ENCODE data around the gene GMDS.

Gene GMDS

DNA sequence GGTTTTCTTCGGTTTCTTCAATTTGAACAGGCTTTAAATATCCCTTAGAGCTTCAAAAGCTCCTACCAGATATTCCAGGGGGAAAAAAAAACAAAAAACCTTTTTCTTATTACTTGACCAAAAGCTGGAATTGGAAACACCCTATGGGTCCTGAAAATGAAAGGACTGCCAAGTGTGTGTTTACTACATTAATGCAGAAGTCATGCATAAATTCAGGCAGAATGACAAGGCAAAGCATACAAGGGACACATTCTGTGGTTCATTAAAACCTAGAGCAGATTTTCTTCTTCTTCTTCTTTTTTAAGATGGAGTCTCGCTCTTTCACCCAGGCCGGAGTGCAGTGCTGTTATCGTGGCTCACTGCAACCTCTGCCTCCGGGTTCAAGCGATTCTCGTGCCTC, 119.1 kb downstream of the GMDS start:
- no peaks in the 10 kb centered on the region for H3K9me3 ChIP-seq (ENCODE audit: control insufficient read depth, low read length)

DNA sequence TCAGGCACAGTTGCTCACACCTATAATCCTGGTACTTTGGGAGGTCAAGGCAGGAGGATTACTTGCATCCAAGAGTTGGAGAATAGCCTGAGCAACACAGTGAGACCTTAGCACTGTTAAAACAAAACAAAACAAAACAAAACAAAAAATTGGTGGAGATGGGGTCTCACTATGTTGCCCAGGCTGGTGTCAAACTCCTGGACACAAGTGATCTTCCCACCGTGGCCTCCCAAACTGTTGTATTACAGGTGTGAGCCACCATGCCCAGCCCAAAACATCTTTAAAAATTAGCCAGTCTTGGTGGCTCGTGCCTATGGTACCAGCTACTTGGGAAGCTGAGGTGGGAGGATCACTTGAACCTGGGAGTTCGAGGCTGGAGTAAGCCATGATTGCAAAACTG, 120.2 kb downstream of the GMDS start:
- Histone ChIP-seq H3K36me3 (ENCODE audit: control insufficient read depth, insufficient read depth, low read length) (no peaks in the 10 kb centered on the region), H3K9ac (no peak overlapping the region), H3K4me2 (ENCODE audit: low read length) (no peak overlapping the region), H2AFZ (no peak overlapping the region), H3K4me3 (ENCODE audit: low read depth, low read length) (no peak overlapping the region), H3K9me3 (ENCODE audit: control insufficient read depth, low read length) (no peaks in the 10 kb centered on the region), H3K4me1 (no peaks in the 10 kb centered on the region), H3K27me3 (ENCODE audit: control insufficient read depth, insufficient read depth, low read length) (no peaks in the 10 kb centered on the region), H3K79me2 (no peaks in the 10 kb centered on the region), H3K27ac (no peak overlapping the region)
- TF ChIP-seq, protein P1, sequence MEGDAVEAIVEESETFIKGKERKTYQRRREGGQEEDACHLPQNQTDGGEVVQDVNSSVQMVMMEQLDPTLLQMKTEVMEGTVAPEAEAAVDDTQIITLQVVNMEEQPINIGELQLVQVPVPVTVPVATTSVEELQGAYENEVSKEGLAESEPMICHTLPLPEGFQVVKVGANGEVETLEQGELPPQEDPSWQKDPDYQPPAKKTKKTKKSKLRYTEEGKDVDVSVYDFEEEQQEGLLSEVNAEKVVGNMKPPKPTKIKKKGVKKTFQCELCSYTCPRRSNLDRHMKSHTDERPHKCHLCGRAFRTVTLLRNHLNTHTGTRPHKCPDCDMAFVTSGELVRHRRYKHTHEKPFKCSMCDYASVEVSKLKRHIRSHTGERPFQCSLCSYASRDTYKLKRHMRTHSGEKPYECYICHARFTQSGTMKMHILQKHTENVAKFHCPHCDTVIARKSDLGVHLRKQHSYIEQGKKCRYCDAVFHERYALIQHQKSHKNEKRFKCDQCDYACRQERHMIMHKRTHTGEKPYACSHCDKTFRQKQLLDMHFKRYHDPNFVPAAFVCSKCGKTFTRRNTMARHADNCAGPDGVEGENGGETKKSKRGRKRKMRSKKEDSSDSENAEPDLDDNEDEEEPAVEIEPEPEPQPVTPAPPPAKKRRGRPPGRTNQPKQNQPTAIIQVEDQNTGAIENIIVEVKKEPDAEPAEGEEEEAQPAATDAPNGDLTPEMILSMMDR (IDR thresholded peaks at IDR 0.05) = no peak

More for the DNA sequence above, 119.1 kb downstream of the GMDS start:
- Histone ChIP-seq H3K79me2 (no peaks in the 10 kb centered on the region), H3K9ac (no peak overlapping the region), H3K27me3 (ENCODE audit: control insufficient read depth, insufficient read depth, low read length) (no peaks in the 10 kb centered on the region), H3K4me3 (ENCODE audit: low read depth, low read length) (no peak overlapping the region), H2AFZ (no peak overlapping the region), H3K4me2 (ENCODE audit: low read length) (no peak overlapping the region), H3K36me3 (ENCODE audit: control insufficient read depth, insufficient read depth, low read length) (no peaks in the 10 kb centered on the region), H3K4me1 (no peaks in the 10 kb centered on the region), H3K27ac (no peak overlapping the region)
- TF ChIP-seq, protein P1 (IDR thresholded peaks at IDR 0.05) = no peak

DNA sequence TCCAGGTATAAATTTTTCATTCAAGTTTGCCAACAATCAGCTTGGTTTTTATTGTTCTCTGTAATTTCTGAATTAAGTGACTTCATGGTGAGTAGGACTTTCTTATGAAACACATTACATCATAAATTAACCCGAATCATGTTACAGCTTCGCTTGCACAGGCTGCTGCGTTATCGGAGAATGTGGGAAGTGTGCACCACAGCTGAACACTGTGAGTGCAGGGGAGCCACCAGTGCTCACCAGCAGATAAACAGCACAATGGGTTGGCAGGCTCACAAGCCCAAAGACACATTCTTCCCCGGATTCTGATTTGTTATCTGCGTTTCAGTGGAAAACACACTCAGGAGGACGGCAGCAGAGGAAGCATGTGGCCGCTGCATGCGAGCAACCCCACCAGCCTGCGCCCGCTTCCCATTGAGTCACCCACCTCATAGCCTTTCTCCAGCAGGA, 121.1 kb downstream of the GMDS start:
- Histone ChIP-seq H3K4me3 (ENCODE audit: low read depth, low read length) (no peak overlapping the region), H3K4me2 (ENCODE audit: low read length) (no peak overlapping the region), H3K9ac (no peak overlapping the region), H3K9me3 (ENCODE audit: control insufficient read depth, low read length) (no peaks in the 10 kb centered on the region), H3K27ac (no peak overlapping the region), H3K36me3 (ENCODE audit: control insufficient read depth, insufficient read depth, low read length) (no peaks in the 10 kb centered on the region), H3K27me3 (ENCODE audit: control insufficient read depth, insufficient read depth, low read length) (no peaks in the 10 kb centered on the region), H3K79me2 (no peaks in the 10 kb centered on the region), H2AFZ (no peak overlapping the region), H3K4me1 (no peaks in the 10 kb centered on the region)
- TF ChIP-seq, protein P1 (IDR thresholded peaks at IDR 0.05) = no peak

DNA sequence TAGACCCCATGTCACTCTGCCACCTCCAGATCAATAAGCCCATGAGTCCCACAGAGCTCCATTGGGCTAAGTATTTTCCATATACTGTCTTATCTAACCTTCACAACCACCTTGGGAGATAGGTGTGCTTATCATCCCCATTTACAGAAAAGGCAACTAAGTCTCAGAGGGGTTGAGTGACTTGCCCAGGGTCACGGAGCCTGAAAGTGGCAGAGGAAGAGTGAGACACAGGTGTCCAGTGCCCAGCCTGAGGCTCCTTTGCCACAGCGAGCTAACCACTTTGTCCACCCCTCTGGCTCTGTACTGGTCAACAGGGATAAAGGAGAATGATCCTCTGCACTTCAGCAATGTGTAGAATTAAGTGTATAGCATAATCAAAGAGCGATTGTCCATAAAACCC, 124.5 kb downstream of the GMDS start:
- H2AFZ ChIP-seq = no peak overlapping the region
- H3K36me3 ChIP-seq (ENCODE audit: control insufficient read depth, insufficient read depth, low read length) = no peaks in the 10 kb centered on the region
- TF ChIP-seq, protein P1 (IDR thresholded peaks at IDR 0.05) = no peak
- no peak overlapping the region for H3K27ac ChIP-seq
- no peaks in the 10 kb centered on the region for H3K4me1 ChIP-seq
- H3K4me3 ChIP-seq (ENCODE audit: low read depth, low read length) = no peak overlapping the region
- H3K9me3 ChIP-seq (ENCODE audit: control insufficient read depth, low read length) = no peaks in the 10 kb centered on the region
- no peak overlapping the region for H3K4me2 ChIP-seq (ENCODE audit: low read length)
- H3K79me2 ChIP-seq = no peaks in the 10 kb centered on the region
- no peaks in the 10 kb centered on the region for H3K27me3 ChIP-seq (ENCODE audit: control insufficient read depth, insufficient read depth, low read length)
- no peak overlapping the region for H3K9ac ChIP-seq

DNA sequence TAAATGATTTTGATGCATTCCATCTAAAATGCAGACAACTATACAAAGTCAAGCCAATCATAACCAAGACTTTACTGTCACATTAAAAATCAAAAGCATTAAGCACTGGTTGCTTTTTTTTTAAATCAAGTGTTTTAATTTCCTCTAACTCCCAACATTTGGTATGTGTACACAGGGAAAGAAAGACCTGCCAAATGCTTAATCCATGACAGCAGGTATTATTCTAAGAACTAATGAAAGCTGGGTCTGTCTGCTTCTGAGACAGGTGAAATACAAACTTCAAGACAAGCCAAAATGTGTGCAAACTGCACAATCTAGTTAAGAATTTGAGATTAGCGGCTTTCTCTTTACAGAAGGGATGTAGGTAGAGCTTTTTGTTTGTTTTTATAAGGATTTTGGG, 126.1 kb downstream of the GMDS start:
- no peak overlapping the region for H3K4me3 ChIP-seq (ENCODE audit: low read depth, low read length)
- no peak overlapping the region for H3K4me2 ChIP-seq (ENCODE audit: low read length)
- no peaks in the 10 kb centered on the region for H3K79me2 ChIP-seq
- H3K4me1 ChIP-seq = no peaks in the 10 kb centered on the region
- H3K27ac ChIP-seq = no peak overlapping the region
- no peak overlapping the region for H2AFZ ChIP-seq
- no peaks in the 10 kb centered on the region for H3K27me3 ChIP-seq (ENCODE audit: control insufficient read depth, insufficient read depth, low read length)
- no peaks in the 10 kb centered on the region for H3K9me3 ChIP-seq (ENCODE audit: control insufficient read depth, low read length)
- H3K36me3 ChIP-seq (ENCODE audit: control insufficient read depth, insufficient read depth, low read length) = no peaks in the 10 kb centered on the region
- no peak overlapping the region for H3K9ac ChIP-seq
- TF ChIP-seq, protein P1 (IDR thresholded peaks at IDR 0.05) = no peak
